GM10847 (cell line): ENCODE data around the gene MMP3.

Experiments
- POLR2A ChIP-seq: IDR thresholded peaks from 2 replicates; pipeline ENCODE4 v1.6.1; 2011; ENCODE audit not compliant: insufficient read length; ENCODE audit errors: extremely low read depth

The MMP3 gene

GRCh38 chr11:102840018-102840417, 3.4 kb downstream of the MMP3 start:
- no peak for TF ChIP-seq POLR2A

- TF ChIP-seq POLR2A: no peak
These were observed 5.8 kb downstream of the MMP3 start for GRCh38 chr11:102837646-102838045.

- TF ChIP-seq POLR2A: no peak
These were observed 6.3 kb downstream of the MMP3 start for GRCh38 chr11:102837156-102837555.

GRCh38 chr11:102836290-102836875, 7.0 kb downstream of the MMP3 start:
- no peak for TF ChIP-seq POLR2A

GRCh38 chr11:102833731-102834130, 9.7 kb downstream of the MMP3 start:
- no peak for TF ChIP-seq POLR2A

GRCh38 chr11:102832612-102833011, 10.8 kb downstream of the MMP3 start:
- no peak for TF ChIP-seq POLR2A

- TF ChIP-seq POLR2A: no peak
These were observed 11.6 kb downstream of the MMP3 start for GRCh38 chr11:102831489-102832440.

GRCh38 chr11:102831128-102831488, 12.3 kb downstream of the MMP3 start:
- TF ChIP-seq POLR2A: no peak

- TF ChIP-seq POLR2A: no peak
These were observed 13.2 kb downstream of the MMP3 start for GRCh38 chr11:102830001-102830727.

GRCh38 chr11:102829316-102830000, 14.0 kb downstream of the MMP3 start:
- no peak for TF ChIP-seq POLR2A

- TF ChIP-seq POLR2A: no peak
These were observed 18.9 kb downstream of the MMP3 start for GRCh38 chr11:102824556-102824955.

- no peak for TF ChIP-seq POLR2A
These were observed 23.9 kb downstream of the MMP3 start for GRCh38 chr11:102819491-102819890.

GRCh38 chr11:102813484-102813883, 29.9 kb downstream of the MMP3 start:
- TF ChIP-seq POLR2A: no peak

GRCh38 chr11:102812188-102812587, 31.2 kb downstream of the MMP3 start:
- TF ChIP-seq POLR2A: no peak

- TF ChIP-seq POLR2A: no peak
These were observed 32.3 kb downstream of the MMP3 start for GRCh38 chr11:102810950-102811660.
